HepG2 (cell line): ENCODE data around the gene ACSF3. TPM values are rescaled to one million over a fixed set of nuclear protein-coding genes. Genes with fewer than 3 reads are reported as not detected.

Experiments used
- FIP1L1 ChIP-seq: fragments of 200-400 bp; formaldehyde crosslinking; IDR thresholded peaks from 2 replicates; pipeline ENCODE4 v1.6.1; 2018; ENCODE audit warnings: low read depth, mild to moderate bottlenecking, low read length, moderate library complexity, borderline replicate concordance; ENCODE audit not compliant: insufficient read depth
- HES4 ChIP-seq: sonication (generic); formaldehyde crosslinking; IDR thresholded peaks from 2 replicates; pipeline ENCODE4 v1.9.0; 2021; ENCODE audit warnings: mild to moderate bottlenecking, missing genetic modification reagents, borderline replicate concordance
- MATR3 ChIP-seq: sonication (generic); formaldehyde crosslinking; IDR thresholded peaks from 2 replicates; pipeline ENCODE4 v1.4.0; 2020; ENCODE audit warnings: missing genetic modification reagents
- RCOR2 ChIP-seq: IDR thresholded peaks from 2 replicates; pipeline ENCODE4 v1.6.1; 2016; ENCODE audit warnings: missing biosample characterization, missing genetic modification reagents
- ZNF264 ChIP-seq: sonication (generic); formaldehyde crosslinking; IDR thresholded peaks from 2 replicates; pipeline ENCODE4 v1.4.0; 2020; ENCODE audit warnings: missing genetic modification reagents
- ZNF354B ChIP-seq: sonication (generic); formaldehyde crosslinking; IDR thresholded peaks from 2 replicates; pipeline ENCODE4 v1.8.0; 2022; ENCODE audit warnings: mild to moderate bottlenecking, missing genetic modification reagents
- ZNF430 ChIP-seq: sonication (generic); formaldehyde crosslinking; IDR thresholded peaks from 2 replicates; pipeline ENCODE4 v1.9.0; 2021; ENCODE audit warnings: mild to moderate bottlenecking, missing genetic modification reagents
- ZNF496 ChIP-seq: sonication (generic); formaldehyde crosslinking; IDR thresholded peaks from 2 replicates; pipeline ENCODE4 v1.8.1; 2023; ENCODE audit warnings: mild to moderate bottlenecking, moderate library complexity, missing genetic modification reagents; ENCODE audit not compliant: insufficient replicate concordance
- polyA plus RNA-seq, 8 experiments: library from polyadenylated mRNA; depleted of rRNA in 3 of 8; stranded (reverse) in 7 of 8; unstranded in 1 of 8; fragments of >200 nt; fragmentation: Illumina TruSeq in 4 of 8; extraction: Trizol in 4 of 8; gene quantifications; 2 replicates each; pipeline versions ENCODE4 v1.2.1 to v1.2.3, GENCODE V29; 2011 to 2016; ENCODE audit warnings: low read depth in 4 of 8, missing spikeins in 1 of 8, mixed read lengths in 1 of 8; ENCODE audit not compliant: insufficient read depth in 1 of 8
- total RNA-seq, 5 experiments: library from RNA; depleted of rRNA; stranded (reverse); fragments of >200 nt; fragmentation: Illumina TruSeq; extraction: Trizol; gene quantifications; 2 replicates each; pipeline ENCODE4 v1.2.3, GENCODE V29; 2016; ENCODE audit warnings: low read depth in 1 of 5
- TF ChIP-seq, protein P1 (sequence below): sonication (generic); formaldehyde crosslinking; IDR thresholded peaks from 2 replicates; pipeline ENCODE4 v1.9.0; 2021; ENCODE audit warnings: mild to moderate bottlenecking, missing genetic modification reagents
- TF ChIP-seq, protein P2 (sequence below): sonication (generic); formaldehyde crosslinking; IDR thresholded peaks from 2 replicates; pipeline ENCODE4 v1.4.0; 2020; ENCODE audit warnings: missing genetic modification reagents, borderline replicate concordance
- TF ChIP-seq, protein P3 (sequence below): IDR thresholded peaks from 2 replicates; pipeline ENCODE4 v1.6.1; 2016; ENCODE audit warnings: mild to moderate bottlenecking, missing biosample characterization, missing genetic modification reagents
- TF ChIP-seq, protein P4 (sequence below): fragments of 450-650 bp; IDR thresholded peaks from 2 replicates; pipeline ENCODE4 v1.6.1; 2016
- TF ChIP-seq, protein P5 (sequence below): sonication (generic); formaldehyde crosslinking; IDR thresholded peaks from 2 replicates; pipeline ENCODE4 v1.5.0; 2020; ENCODE audit warnings: missing genetic modification reagents, mild to moderate bottlenecking, borderline replicate concordance
- TF ChIP-seq, protein P6 (sequence below): IDR thresholded peaks from 2 replicates; pipeline ENCODE4 v1.6.1; 2016

ACSF3 gene
- total and polyA plus RNA-seq, 2 of the 13 experiments (the other 11 are each of a cell fraction or from before 2014, with no cell fraction given): 14.9 to 30.6 TPM

DNA sequence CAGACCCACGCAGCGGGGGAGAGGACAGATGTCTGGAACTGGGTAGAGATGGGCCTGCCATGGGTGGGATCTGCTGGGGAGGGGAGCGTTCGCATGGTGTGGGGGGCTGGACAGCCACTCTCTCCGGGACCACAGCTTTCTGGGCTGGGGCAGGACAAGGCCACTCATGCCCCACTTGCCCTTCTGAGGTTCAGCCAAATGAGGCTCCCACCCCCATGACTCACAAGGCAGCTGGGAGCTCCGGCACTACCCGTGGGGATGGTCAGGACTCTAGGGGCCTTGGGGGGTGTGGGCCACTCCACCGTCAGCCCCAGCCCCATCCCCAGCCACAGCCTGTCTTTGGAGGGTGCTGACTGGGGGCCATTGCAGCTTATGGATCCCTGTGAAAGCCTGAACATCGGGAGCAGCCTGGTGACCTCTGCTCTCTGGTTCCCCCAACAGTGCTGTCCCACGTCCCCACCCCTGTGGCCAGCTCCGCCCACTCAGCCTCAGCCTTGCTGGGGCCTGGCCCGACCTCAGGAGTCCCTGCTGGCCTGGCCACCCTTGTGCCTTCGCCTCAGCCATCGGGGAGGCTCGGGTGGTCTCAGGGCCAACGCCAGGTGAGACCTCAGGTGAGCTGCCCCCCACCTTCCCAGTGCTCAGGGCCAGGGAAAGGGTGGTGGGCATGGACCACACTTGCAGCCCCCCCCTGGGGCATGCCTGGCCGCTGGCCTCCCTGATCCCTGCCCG is 73.2 kb downstream of the ACSF3 start (continued):
- TF ChIP-seq, protein P1, sequence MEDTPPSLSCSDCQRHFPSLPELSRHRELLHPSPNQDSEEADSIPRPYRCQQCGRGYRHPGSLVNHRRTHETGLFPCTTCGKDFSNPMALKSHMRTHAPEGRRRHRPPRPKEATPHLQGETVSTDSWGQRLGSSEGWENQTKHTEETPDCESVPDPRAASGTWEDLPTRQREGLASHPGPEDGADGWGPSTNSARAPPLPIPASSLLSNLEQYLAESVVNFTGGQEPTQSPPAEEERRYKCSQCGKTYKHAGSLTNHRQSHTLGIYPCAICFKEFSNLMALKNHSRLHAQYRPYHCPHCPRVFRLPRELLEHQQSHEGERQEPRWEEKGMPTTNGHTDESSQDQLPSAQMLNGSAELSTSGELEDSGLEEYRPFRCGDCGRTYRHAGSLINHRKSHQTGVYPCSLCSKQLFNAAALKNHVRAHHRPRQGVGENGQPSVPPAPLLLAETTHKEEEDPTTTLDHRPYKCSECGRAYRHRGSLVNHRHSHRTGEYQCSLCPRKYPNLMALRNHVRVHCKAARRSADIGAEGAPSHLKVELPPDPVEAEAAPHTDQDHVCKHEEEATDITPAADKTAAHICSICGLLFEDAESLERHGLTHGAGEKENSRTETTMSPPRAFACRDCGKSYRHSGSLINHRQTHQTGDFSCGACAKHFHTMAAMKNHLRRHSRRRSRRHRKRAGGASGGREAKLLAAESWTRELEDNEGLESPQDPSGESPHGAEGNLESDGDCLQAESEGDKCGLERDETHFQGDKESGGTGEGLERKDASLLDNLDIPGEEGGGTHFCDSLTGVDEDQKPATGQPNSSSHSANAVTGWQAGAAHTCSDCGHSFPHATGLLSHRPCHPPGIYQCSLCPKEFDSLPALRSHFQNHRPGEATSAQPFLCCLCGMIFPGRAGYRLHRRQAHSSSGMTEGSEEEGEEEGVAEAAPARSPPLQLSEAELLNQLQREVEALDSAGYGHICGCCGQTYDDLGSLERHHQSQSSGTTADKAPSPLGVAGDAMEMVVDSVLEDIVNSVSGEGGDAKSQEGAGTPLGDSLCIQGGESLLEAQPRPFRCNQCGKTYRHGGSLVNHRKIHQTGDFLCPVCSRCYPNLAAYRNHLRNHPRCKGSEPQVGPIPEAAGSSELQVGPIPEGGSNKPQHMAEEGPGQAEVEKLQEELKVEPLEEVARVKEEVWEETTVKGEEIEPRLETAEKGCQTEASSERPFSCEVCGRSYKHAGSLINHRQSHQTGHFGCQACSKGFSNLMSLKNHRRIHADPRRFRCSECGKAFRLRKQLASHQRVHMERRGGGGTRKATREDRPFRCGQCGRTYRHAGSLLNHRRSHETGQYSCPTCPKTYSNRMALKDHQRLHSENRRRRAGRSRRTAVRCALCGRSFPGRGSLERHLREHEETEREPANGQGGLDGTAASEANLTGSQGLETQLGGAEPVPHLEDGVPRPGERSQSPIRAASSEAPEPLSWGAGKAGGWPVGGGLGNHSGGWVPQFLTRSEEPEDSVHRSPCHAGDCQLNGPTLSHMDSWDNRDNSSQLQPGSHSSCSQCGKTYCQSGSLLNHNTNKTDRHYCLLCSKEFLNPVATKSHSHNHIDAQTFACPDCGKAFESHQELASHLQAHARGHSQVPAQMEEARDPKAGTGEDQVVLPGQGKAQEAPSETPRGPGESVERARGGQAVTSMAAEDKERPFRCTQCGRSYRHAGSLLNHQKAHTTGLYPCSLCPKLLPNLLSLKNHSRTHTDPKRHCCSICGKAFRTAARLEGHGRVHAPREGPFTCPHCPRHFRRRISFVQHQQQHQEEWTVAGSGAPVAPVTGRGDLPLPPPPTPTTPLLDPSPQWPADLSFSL (CRISPR knock-in tag): 0 out of 2 replicates have a peak, but pooled peaks have one; percentile 7
- TF ChIP-seq, protein P2, sequence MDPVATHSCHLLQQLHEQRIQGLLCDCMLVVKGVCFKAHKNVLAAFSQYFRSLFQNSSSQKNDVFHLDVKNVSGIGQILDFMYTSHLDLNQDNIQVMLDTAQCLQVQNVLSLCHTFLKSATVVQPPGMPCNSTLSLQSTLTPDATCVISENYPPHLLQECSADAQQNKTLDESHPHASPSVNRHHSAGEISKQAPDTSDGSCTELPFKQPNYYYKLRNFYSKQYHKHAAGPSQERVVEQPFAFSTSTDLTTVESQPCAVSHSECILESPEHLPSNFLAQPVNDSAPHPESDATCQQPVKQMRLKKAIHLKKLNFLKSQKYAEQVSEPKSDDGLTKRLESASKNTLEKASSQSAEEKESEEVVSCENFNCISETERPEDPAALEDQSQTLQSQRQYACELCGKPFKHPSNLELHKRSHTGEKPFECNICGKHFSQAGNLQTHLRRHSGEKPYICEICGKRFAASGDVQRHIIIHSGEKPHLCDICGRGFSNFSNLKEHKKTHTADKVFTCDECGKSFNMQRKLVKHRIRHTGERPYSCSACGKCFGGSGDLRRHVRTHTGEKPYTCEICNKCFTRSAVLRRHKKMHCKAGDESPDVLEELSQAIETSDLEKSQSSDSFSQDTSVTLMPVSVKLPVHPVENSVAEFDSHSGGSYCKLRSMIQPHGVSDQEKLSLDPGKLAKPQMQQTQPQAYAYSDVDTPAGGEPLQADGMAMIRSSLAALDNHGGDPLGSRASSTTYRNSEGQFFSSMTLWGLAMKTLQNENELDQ (CRISPR knock-in tag): no peak
- TF ChIP-seq MATR3 (CRISPR knock-in tag) (0 out of 2 replicates have a peak, but pooled peaks have one; percentile 41), ZNF430 (no peak), HES4 (no peak), ZNF496 (CRISPR knock-in tag) (no peak), FIP1L1 (no peak), ZNF354B (CRISPR knock-in tag) (0 out of 2 replicates have a peak, but pooled peaks have one; percentile 3), RCOR2 (CRISPR knock-in tag) (no peak), ZNF264 (no peak)
- TF ChIP-seq, protein P3, sequence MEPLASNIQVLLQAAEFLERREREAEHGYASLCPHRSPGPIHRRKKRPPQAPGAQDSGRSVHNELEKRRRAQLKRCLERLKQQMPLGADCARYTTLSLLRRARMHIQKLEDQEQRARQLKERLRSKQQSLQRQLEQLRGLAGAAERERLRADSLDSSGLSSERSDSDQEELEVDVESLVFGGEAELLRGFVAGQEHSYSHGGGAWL (CRISPR knock-in tag): no peak
- TF ChIP-seq, protein P4, sequence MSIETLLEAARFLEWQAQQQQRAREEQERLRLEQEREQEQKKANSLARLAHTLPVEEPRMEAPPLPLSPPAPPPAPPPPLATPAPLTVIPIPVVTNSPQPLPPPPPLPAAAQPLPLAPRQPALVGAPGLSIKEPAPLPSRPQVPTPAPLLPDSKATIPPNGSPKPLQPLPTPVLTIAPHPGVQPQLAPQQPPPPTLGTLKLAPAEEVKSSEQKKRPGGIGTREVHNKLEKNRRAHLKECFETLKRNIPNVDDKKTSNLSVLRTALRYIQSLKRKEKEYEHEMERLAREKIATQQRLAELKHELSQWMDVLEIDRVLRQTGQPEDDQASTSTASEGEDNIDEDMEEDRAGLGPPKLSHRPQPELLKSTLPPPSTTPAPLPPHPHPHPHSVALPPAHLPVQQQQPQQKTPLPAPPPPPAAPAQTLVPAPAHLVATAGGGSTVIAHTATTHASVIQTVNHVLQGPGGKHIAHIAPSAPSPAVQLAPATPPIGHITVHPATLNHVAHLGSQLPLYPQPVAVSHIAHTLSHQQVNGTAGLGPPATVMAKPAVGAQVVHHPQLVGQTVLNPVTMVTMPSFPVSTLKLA: no peak
- TF ChIP-seq, protein P5, sequence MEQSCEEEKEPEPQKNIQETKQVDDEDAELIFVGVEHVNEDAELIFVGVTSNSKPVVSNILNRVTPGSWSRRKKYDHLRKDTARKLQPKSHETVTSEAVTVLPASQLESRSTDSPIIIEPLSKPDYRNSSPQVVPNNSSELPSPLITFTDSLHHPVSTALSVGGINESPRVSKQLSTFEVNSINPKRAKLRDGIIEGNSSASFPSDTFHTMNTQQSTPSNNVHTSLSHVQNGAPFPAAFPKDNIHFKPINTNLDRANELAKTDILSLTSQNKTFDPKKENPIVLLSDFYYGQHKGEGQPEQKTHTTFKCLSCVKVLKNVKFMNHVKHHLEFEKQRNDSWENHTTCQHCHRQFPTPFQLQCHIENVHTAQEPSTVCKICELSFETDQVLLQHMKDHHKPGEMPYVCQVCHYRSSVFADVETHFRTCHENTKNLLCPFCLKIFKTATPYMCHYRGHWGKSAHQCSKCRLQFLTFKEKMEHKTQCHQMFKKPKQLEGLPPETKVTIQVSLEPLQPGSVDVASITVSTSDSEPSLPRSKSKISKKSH (CRISPR knock-in tag): no peak; the same call in 1 of the 2 replicates
- TF ChIP-seq, protein P6, sequence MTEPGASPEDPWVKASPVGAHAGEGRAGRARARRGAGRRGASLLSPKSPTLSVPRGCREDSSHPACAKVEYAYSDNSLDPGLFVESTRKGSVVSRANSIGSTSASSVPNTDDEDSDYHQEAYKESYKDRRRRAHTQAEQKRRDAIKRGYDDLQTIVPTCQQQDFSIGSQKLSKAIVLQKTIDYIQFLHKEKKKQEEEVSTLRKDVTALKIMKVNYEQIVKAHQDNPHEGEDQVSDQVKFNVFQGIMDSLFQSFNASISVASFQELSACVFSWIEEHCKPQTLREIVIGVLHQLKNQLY: no peak
